ENCODE results near the gene COQ10A.

- TF ChIP-seq, protein P1, sequence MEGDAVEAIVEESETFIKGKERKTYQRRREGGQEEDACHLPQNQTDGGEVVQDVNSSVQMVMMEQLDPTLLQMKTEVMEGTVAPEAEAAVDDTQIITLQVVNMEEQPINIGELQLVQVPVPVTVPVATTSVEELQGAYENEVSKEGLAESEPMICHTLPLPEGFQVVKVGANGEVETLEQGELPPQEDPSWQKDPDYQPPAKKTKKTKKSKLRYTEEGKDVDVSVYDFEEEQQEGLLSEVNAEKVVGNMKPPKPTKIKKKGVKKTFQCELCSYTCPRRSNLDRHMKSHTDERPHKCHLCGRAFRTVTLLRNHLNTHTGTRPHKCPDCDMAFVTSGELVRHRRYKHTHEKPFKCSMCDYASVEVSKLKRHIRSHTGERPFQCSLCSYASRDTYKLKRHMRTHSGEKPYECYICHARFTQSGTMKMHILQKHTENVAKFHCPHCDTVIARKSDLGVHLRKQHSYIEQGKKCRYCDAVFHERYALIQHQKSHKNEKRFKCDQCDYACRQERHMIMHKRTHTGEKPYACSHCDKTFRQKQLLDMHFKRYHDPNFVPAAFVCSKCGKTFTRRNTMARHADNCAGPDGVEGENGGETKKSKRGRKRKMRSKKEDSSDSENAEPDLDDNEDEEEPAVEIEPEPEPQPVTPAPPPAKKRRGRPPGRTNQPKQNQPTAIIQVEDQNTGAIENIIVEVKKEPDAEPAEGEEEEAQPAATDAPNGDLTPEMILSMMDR (IDR thresholded peaks at IDR 0.05): no peak
- no peak for TF ChIP-seq POLR2A (IDR thresholded peaks at IDR 0.05)
Observed at GRCh38 chr12:56315249-56315621, 48.5 kb downstream of the COQ10A start.

All from lower leg skin (tissue), 3 donors.